ENCODE data around the gene ACTR3.

The ACTR3 gene

DNA sequence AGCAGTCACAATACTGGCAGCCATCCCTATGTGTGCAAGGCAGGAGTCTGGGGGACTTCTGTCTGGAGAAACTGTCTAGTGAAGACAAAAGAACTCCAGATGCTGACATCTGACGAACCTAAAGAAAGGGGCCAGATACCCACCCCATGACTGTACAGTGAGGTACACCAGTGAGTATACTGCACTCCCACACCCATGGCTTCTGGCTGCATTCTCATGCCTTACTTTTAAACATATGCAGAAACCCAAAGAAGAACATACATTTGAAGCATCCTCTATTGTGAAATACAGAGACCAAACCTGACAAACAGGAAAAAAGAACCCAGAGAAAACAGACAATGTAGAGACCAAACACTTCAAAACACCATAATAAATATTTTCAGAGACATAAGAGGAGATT, 102.2 kb downstream of the ACTR3 start:
- H3K4me3 ChIP-seq (ENCODE audit: low read depth, low read length) = no peak overlapping the region
- TF ChIP-seq, protein P1, sequence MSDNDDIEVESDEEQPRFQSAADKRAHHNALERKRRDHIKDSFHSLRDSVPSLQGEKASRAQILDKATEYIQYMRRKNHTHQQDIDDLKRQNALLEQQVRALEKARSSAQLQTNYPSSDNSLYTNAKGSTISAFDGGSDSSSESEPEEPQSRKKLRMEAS (IDR thresholded peaks at IDR 0.05; ENCODE audit: low read depth, low read length) = no peak
- no peak for TF ChIP-seq MYC (IDR thresholded peaks at IDR 0.05; ENCODE audit: low read depth, low read length)

GRCh38 chr2:113996671-113997594, 107.0 kb downstream of the ACTR3 start:
- TF ChIP-seq MYC (IDR thresholded peaks at IDR 0.05; ENCODE audit: low read depth, low read length) (no peak), CTCF (IDR thresholded peaks at IDR 0.05; ENCODE audit: low read depth, low read length) (peak; percentile 5)

More for the DNA sequence above, 102.2 kb downstream of the ACTR3 start:
- DNase-seq (ENCODE audit: low read depth) = no peak

GRCh38 chr2:114001152-114001551, 111.3 kb downstream of the ACTR3 start:
- H3K4me3 ChIP-seq (ENCODE audit: low read depth, low read length) = no peak overlapping the region
- TF ChIP-seq, protein P1 (IDR thresholded peaks at IDR 0.05; ENCODE audit: low read depth, low read length) = no peak
- TF ChIP-seq POLR2A (IDR thresholded peaks at IDR 0.05; ENCODE audit: extremely low read depth, insufficient read length) (no peak), MYC (IDR thresholded peaks at IDR 0.05; ENCODE audit: low read depth, low read length) (no peak), CTCF (IDR thresholded peaks at IDR 0.05; ENCODE audit: low read depth, low read length) (no peak)
- DNase-seq (ENCODE audit: low read depth) = no peak

More at GRCh38 chr2:113996671-113997594, 107.0 kb downstream of the ACTR3 start:
- H3K4me3 ChIP-seq (ENCODE audit: low read depth, low read length) = no peak overlapping the region
- DNase-seq (ENCODE audit: low read depth) = peak; percentile 20

DNA sequence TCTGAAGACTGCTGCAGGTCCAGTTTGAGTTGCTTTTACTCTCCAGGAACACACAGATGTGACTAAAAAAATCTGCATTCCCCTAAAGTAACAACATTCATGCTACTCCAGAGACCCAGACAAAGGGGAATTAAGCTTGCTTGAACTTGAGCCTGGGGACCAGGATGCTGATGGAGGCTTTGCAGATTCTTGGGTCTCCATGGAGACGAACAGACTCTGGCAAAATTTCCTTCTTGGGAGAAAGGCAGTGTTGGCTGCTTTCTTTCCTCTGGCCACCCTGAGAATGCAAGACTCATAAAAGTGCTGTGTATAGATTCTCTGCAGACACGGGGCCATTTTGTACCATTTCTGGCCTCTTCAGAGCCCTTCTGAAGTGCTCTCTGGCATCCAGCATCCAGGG, 112.0 kb downstream of the ACTR3 start:
- no peak for DNase-seq (ENCODE audit: low read depth)
- TF ChIP-seq MYC (IDR thresholded peaks at IDR 0.05; ENCODE audit: low read depth, low read length) (no peak), CTCF (IDR thresholded peaks at IDR 0.05; ENCODE audit: low read depth, low read length) (no peak), POLR2A (IDR thresholded peaks at IDR 0.05; ENCODE audit: extremely low read depth, insufficient read length) (no peak)
- TF ChIP-seq, protein P1 (IDR thresholded peaks at IDR 0.05; ENCODE audit: low read depth, low read length) = no peak
- no peak overlapping the region for H3K4me3 ChIP-seq (ENCODE audit: low read depth, low read length)

GRCh38 chr2:114005110-114005783, 115.4 kb downstream of the ACTR3 start:
- no peak overlapping the region for H3K4me3 ChIP-seq (ENCODE audit: low read depth, low read length)
- TF ChIP-seq MYC (IDR thresholded peaks at IDR 0.05; ENCODE audit: low read depth, low read length) = no peak
- TF ChIP-seq POLR2A (IDR thresholded peaks at IDR 0.05; ENCODE audit: extremely low read depth, insufficient read length) = no peak
- TF ChIP-seq CTCF (IDR thresholded peaks at IDR 0.05; ENCODE audit: low read depth, low read length) = no peak
- TF ChIP-seq, protein P1 (IDR thresholded peaks at IDR 0.05; ENCODE audit: low read depth, low read length) = no peak
- DNase-seq (ENCODE audit: low read depth) = no peak

GRCh38 chr2:114006460-114006859, 116.6 kb downstream of the ACTR3 start:
- TF ChIP-seq, protein P1 (IDR thresholded peaks at IDR 0.05; ENCODE audit: low read depth, low read length) = no peak
- no peak for DNase-seq (ENCODE audit: low read depth)
- no peak overlapping the region for H3K4me3 ChIP-seq (ENCODE audit: low read depth, low read length)
